GM13977 (cell line): ENCODE results near the gene ATG2B.

Source experiments
- DNase-seq: peaks from one replicate; pipeline ENCODE4 v3.0.0; 2012; ENCODE audit warnings: low spot score
- in situ Hi-C: fragments of 300-500 bp; cut with MboI; formaldehyde crosslinking; loops from one replicate; pipeline ENCODE4 v1.12.0; 2022; ENCODE audit warnings: low sequenced_read_pairs, low pct_unique_long_range_greater_than_20kb, mixed read lengths, inconsistent platforms; ENCODE audit not compliant: unreplicated experiment
- TF ChIP-seq, protein P1 (sequence below): IDR thresholded peaks from 2 replicates; pipeline ENCODE4 v1.5.1; 2012; ENCODE audit warnings: mild to moderate bottlenecking, control low read depth; ENCODE audit not compliant: insufficient read depth; ENCODE audit errors: extremely low read depth, missing control alignments

Gene ATG2B, protein sequence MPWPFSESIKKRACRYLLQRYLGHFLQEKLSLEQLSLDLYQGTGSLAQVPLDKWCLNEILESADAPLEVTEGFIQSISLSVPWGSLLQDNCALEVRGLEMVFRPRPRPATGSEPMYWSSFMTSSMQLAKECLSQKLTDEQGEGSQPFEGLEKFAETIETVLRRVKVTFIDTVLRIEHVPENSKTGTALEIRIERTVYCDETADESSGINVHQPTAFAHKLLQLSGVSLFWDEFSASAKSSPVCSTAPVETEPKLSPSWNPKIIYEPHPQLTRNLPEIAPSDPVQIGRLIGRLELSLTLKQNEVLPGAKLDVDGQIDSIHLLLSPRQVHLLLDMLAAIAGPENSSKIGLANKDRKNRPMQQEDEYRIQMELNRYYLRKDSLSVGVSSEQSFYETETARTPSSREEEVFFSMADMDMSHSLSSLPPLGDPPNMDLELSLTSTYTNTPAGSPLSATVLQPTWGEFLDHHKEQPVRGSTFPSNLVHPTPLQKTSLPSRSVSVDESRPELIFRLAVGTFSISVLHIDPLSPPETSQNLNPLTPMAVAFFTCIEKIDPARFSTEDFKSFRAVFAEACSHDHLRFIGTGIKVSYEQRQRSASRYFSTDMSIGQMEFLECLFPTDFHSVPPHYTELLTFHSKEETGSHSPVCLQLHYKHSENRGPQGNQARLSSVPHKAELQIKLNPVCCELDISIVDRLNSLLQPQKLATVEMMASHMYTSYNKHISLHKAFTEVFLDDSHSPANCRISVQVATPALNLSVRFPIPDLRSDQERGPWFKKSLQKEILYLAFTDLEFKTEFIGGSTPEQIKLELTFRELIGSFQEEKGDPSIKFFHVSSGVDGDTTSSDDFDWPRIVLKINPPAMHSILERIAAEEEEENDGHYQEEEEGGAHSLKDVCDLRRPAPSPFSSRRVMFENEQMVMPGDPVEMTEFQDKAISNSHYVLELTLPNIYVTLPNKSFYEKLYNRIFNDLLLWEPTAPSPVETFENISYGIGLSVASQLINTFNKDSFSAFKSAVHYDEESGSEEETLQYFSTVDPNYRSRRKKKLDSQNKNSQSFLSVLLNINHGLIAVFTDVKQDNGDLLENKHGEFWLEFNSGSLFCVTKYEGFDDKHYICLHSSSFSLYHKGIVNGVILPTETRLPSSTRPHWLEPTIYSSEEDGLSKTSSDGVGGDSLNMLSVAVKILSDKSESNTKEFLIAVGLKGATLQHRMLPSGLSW (N-terminal part only)

DNA sequence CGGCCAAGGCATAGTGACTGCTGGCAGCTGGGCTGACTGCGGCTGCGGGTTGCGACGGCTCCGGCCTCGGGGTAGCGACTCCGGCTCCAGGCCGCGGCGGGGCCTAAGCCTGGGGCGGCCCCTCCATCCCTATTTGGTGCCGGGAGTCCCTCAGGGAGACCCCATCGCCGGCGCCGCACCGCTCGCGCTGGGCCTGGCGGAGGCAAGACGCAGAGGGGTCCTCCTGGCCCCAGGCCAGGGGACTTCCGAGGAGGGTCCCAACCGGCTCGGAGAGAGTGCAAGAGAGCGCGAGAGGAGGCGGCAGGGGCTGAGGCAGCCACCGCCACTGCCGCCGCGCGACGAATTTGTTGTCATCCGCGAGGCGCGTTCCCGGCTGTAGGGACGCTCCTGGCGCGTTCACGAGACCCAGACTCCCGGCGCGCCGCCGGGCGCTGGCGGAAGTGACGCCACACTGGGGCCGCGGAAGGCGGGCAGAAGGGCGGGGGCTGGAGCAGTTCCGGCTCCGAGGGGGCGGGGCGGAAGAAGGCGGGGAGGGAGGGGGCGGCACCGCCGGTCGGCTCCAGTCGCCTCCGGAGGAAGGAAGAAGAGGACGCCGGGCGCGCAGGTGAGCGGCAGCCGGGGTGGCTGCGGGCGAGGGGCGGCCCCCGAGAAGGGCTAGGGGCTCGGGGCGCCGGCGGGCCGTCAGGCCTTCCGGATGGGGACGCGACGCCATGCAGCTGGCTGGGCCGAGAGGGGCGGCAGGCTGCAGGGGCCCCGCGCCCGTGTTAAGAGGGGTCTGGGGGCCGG is at the start of gene ATG2B, which contains the start of gene GSKIP:
Gene ATG2B (minus strand): TSS at position 377 of the 786 bp plus-strand sequence. CDS start 365 bp downstream, at position 12.
Gene GSKIP (plus strand): TSS at position 562 of the 786 bp plus-strand sequence. CDS start 18,722 bp downstream, outside the sequence.
- in situ Hi-C loops, result no loop called here
- TF ChIP-seq, protein P1, sequence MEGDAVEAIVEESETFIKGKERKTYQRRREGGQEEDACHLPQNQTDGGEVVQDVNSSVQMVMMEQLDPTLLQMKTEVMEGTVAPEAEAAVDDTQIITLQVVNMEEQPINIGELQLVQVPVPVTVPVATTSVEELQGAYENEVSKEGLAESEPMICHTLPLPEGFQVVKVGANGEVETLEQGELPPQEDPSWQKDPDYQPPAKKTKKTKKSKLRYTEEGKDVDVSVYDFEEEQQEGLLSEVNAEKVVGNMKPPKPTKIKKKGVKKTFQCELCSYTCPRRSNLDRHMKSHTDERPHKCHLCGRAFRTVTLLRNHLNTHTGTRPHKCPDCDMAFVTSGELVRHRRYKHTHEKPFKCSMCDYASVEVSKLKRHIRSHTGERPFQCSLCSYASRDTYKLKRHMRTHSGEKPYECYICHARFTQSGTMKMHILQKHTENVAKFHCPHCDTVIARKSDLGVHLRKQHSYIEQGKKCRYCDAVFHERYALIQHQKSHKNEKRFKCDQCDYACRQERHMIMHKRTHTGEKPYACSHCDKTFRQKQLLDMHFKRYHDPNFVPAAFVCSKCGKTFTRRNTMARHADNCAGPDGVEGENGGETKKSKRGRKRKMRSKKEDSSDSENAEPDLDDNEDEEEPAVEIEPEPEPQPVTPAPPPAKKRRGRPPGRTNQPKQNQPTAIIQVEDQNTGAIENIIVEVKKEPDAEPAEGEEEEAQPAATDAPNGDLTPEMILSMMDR, result no peak

DNA sequence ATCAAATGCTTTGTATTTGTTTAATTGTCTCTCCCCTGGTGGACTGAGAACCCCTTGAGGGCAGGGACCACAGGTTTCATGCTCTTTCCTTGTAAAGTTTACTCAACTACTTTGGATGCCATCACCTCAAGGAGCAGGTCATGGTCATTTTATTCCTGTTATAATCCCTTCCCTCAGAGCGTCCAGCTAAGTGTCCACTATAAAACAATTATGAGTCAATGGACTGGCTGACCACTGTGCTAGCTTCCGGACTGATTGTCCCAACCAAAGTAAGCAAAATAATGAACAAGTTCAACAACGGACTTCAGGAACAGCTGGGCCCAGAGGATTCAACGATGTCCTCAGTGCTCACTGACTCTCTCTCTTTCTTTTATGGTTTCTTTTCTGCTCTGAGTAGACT is 47.0 kb upstream of the ATG2B start:
- DNase-seq, result no peak
- TF ChIP-seq, protein P1, result no peak
- in situ Hi-C loops, result no loop called here

More for the DNA sequence above, at the start of gene ATG2B, which contains the start of gene GSKIP:
- peak; percentile 95 for DNase-seq

DNA sequence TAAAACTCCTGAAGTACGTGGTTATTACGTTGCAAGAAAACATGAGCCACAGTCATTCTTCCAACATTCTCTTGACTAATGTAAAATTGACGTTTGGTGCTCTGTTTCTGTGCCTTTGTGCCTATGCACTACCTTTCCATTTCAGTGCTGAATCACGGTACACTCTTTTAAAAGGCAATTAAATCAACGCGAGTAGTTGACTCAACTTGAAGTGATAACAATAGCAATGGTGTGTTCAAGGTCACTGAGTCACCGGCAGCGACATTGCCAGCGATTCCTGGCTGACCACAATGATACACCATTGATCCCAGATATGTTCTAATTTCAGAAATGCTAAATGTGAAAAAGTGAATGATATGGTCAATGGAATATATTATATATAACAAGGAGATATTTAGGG is 46.6 kb upstream of the ATG2B start:
- in situ Hi-C loops, result no loop called here
- DNase-seq, result no peak
- TF ChIP-seq, protein P1, result no peak

DNA sequence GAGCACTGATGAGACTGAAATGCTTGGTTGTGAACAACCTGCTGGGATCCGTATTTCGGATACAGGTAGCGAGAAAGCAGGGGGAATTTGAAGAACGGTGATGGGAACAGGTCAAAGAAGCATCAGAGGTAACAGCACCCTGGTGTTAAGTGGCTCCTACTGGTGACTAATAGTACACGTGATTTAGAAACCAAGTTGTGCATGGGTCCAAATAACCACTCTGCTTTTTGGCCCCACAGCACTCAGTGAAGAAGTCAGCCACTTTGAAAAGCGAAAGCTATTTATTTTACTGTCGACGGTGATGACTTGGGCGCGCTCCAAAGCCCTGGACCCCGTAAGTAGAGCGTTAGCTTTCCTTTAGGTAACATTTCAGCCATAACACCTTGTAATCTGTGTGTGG is 45.5 kb upstream of the ATG2B start:
- TF ChIP-seq, protein P1, result no peak
- in situ Hi-C loops, result no loop called here
- no peak for DNase-seq

DNA sequence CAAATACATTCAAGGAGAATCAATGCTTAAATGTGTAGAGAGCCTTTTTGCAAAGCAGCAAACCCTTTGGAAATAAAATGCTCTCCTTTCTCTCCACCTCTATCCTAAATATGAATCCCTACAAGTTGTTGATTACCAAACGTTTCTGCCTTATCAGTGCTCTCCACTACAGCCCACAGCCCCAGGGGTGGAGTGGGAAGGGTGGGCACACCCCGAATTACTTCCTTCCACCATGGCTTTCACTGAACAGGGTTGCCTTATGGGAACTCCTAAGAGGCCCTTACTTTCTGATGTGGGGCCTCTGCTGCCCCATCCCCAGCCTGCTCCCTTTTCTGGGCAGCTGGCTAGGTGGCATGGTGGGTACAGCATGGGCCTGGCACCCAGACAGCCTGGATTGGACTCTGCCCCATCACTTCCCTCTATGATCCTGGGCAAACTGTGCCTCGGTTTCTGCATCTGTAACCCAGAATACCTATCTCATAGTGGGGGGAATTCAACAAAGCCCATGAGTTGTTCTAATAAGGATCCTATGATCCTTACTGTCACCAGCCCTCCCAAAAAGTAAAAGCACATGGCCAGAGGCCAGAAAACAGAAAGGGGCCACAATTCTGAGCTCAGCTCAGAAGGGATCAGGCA is 44.9 kb upstream of the ATG2B start:
- DNase-seq, result no peak
- TF ChIP-seq, protein P1, result no peak
- in situ Hi-C loops, result no loop called here
